Prostate gland (tissue), 2 donors: ENCODE results near the gene CES2.

Experiments
- CTCF ChIP-seq, 4 experiments: fragments of 200-600 bp in 2 of 4; fragments of 450-650 bp in 2 of 4; sonication (generic) in 2 of 4; IDR thresholded peaks; 1 replicate in 3 of 4; 2 replicates in 1 of 4; pipeline ENCODE4 v1.5.1; 2016 to 2019; ENCODE audit warnings: antibody characterized with exemption in 4 of 4, mild to moderate bottlenecking in 2 of 4, moderate library complexity in 2 of 4
- POLR2A ChIP-seq: fragments of 450-650 bp; IDR thresholded peaks from one replicate; pipeline ENCODE4 v1.6.1; 2016; ENCODE audit warnings: antibody characterized with exemption, mild to moderate bottlenecking

DNA sequence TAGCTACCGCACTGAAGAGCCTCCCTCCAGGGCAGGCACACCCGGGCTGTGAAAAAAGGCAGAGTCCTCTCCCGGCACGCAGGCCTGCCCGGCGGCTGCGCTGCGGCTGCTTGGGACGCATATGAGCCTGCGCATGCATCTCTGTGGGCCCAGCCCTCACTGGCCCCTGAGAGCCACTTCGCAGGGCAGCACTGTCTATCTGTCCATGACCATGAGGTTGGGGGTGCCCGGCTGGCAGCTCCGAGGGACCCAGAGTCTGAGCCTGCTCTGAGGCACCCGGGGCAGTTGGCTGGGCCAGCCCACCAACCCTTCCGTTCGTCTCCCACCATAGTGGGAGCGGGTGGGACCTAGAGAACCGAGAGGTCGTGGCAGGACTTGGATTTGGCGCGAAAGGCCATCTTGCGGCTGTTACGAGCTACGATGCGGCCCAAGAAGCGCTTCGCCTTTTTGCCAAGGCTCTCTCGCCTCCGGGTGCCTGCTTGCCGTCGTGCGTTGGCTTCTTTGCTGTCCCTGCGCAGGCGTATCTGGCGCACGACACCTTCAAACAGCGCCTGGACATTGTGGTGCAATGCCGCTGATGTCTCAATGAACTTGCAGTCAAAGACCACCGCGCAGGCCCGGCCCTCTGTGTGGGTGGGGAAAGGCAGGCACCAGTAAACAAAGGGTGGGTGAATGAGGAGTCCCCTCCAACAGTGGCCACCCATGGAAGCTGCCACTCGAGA is 13.4 kb upstream of the CES2 start:
- TF ChIP-seq CTCF (IDR thresholded peaks at IDR 0.05) (no peak), POLR2A (no peak)
